Panc1 (cell line): ENCODE data around the gene SLC6A6. TPM values are rescaled to one million over a fixed set of nuclear protein-coding genes. Genes with fewer than 3 reads are reported as not detected.

Experiments used
- ATAC-seq: fragments of 200-7000 bp; cut with Tn5 transposase; 2 replicates; pipeline ENCODE4 v1.9.1; 2020; ENCODE audit warnings: mild to moderate bottlenecking, moderate library complexity
- BruUV-seq: library from RNA; stranded (reverse); fragments of 400-500 nt; replicated peaks from 2 replicates; lab custom pipeline; 2021; lab: Mats Ljungman, UMichigan
- CTCF ChIA-PET: fragments of 300-600 bp; sonication (Branson Sonifier 250); formaldehyde crosslinking; loops from one replicate; lab custom pipeline; 2022; ENCODE audit warnings: antibody characterized with exemption; lab: Charles Lee
- POLR2A ChIA-PET: fragments of 300-600 bp; sonication (Branson Sonifier 250); formaldehyde crosslinking; loops from one replicate; lab custom pipeline; 2022; ENCODE audit warnings: antibody characterized with exemption; lab: Charles Lee
- DNase-seq: peaks from one replicate; pipeline ENCODE4 v3.0.0-alpha.2; 2010; ENCODE audit warnings: low read depth, low spot score
- H3K27ac ChIP-seq: 2 replicates; pipeline ENCODE4 v1.5.1; 2011; ENCODE audit warnings: mild to moderate bottlenecking, low read length, inconsistent platforms
- H3K27me3 ChIP-seq: fragments of 200-500 bp; sonication (Bioruptor generic); 2 replicates; pipeline ENCODE4 v1.6.0; 2014; ENCODE audit warnings: low read length, inconsistent platforms; ENCODE audit not compliant: control insufficient read depth, insufficient read depth
- H3K36me3 ChIP-seq: fragments of 200-500 bp; sonication (Bioruptor generic); 2 replicates; pipeline ENCODE4 v1.5.1; 2014; ENCODE audit warnings: inconsistent platforms, mild to moderate bottlenecking, low read length, moderate library complexity; ENCODE audit not compliant: control insufficient read depth, insufficient read depth
- H3K4me1 ChIP-seq: 2 replicates; pipeline ENCODE4 v1.5.1; 2011; ENCODE audit warnings: inconsistent platforms, mild to moderate bottlenecking, low read length, moderate library complexity; ENCODE audit not compliant: control insufficient read depth, insufficient read depth
- H3K4me3 ChIP-seq, 2 experiments: 2 replicates each; pipeline ENCODE4 v1.5.1; 2011 to 2012; ENCODE audit warnings: low read depth in 2 of 2, low read length in 2 of 2, mild to moderate bottlenecking in 2 of 2, inconsistent platforms in 1 of 2, moderate library complexity in 1 of 2
- H3K9me3 ChIP-seq: fragments of 200-500 bp; sonication (Bioruptor generic); 2 replicates; pipeline ENCODE4 v1.5.1; 2014; ENCODE audit warnings: low read depth, mild to moderate bottlenecking, inconsistent platforms, low read length, moderate library complexity; ENCODE audit not compliant: control insufficient read depth, insufficient read depth
- CTCF ChIP-seq: fragments of 450-650 bp; IDR thresholded peaks from 2 replicates; pipeline ENCODE4 v1.5.1; 2017; ENCODE audit warnings: mild to moderate bottlenecking
- POLR2AphosphoS5 ChIP-seq: IDR thresholded peaks from 2 replicates; pipeline ENCODE4 v1.6.1; 2012; ENCODE audit warnings: mild to moderate bottlenecking, low read depth, low read length, moderate library complexity
- SIN3A ChIP-seq: IDR thresholded peaks from 2 replicates; pipeline ENCODE4 v1.6.1; 2012; ENCODE audit warnings: low read depth, mild to moderate bottlenecking, low read length, moderate library complexity, borderline replicate concordance; ENCODE audit not compliant: insufficient read depth
- TCF7L2 ChIP-seq: IDR thresholded peaks from 2 replicates; pipeline ENCODE4 v1.6.1; 2011; ENCODE audit warnings: mild to moderate bottlenecking, low read depth, low read length, inconsistent platforms
- in situ Hi-C: cut with HindIII; loops from 2 replicates; pipeline ENCODE4 v1.10.0; 2016; ENCODE audit warnings: low sequenced_read_pairs, low pct_unique_long_range_greater_than_20kb
- intact Hi-C: fragments of 100-400 bp; cut with micrococcal nuclease; formaldehyde crosslinking; loops from one replicate; pipeline ENCODE4 v1.10.0; 2022; ENCODE audit not compliant: unreplicated experiment
- total RNA-seq: library from RNA; stranded (reverse); gene quantifications from one replicate; pipeline ENCODE4 v1.2.1, GENCODE V29; 2021; ENCODE audit not compliant: unreplicated experiment
- TF ChIP-seq, protein P1 (sequence below), 2 experiments: IDR thresholded peaks; 2 replicates each; pipeline ENCODE4 v1.6.1; 2011 to 2012; ENCODE audit warnings: low read depth in 2 of 2, control low read depth in 1 of 2, low read length in 1 of 2, mild to moderate bottlenecking in 1 of 2, moderate library complexity in 1 of 2; ENCODE audit not compliant: insufficient read depth in 1 of 2

Gene SLC6A6
- total RNA-seq, 1 experiment from 2014 or later: 61.0 TPM

DNA sequence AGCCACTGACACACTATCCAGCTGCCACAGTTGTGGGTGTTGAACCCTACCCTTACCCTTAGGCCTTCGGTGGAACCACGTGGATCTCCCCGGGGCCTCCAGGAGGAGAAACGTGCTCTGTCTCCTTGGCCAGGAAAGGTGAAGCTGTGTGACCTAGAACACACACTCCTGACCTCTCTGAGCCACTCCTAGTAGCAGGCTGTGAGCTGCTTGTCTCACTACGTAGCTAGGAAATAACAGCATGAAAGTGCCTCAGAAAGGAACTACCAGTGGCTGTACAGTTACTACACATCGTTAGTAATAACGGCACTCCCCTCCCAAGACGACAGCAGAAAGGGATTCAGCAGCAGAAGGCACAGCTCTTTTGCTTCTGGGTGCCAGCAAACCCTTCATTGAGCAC, 36.2 kb upstream of the SLC6A6 start:
- ATAC-seq: no peak
- Histone ChIP-seq H3K27me3 (no peaks in the 10 kb centered on the region), H3K9me3 (no peaks in the 10 kb centered on the region), H3K36me3 (no peaks in the 10 kb centered on the region), H3K4me1 (peaks cover 16% of the 10 kb centered on the region), H3K4me3 (no peak overlapping the region), H3K27ac (peak overlapping the region; percentile 29; the same call in 1 of the 2 replicates)
- ChIA-PET CTCF (no interaction called here), POLR2A (no interaction called here)
- TF ChIP-seq, protein P1, sequence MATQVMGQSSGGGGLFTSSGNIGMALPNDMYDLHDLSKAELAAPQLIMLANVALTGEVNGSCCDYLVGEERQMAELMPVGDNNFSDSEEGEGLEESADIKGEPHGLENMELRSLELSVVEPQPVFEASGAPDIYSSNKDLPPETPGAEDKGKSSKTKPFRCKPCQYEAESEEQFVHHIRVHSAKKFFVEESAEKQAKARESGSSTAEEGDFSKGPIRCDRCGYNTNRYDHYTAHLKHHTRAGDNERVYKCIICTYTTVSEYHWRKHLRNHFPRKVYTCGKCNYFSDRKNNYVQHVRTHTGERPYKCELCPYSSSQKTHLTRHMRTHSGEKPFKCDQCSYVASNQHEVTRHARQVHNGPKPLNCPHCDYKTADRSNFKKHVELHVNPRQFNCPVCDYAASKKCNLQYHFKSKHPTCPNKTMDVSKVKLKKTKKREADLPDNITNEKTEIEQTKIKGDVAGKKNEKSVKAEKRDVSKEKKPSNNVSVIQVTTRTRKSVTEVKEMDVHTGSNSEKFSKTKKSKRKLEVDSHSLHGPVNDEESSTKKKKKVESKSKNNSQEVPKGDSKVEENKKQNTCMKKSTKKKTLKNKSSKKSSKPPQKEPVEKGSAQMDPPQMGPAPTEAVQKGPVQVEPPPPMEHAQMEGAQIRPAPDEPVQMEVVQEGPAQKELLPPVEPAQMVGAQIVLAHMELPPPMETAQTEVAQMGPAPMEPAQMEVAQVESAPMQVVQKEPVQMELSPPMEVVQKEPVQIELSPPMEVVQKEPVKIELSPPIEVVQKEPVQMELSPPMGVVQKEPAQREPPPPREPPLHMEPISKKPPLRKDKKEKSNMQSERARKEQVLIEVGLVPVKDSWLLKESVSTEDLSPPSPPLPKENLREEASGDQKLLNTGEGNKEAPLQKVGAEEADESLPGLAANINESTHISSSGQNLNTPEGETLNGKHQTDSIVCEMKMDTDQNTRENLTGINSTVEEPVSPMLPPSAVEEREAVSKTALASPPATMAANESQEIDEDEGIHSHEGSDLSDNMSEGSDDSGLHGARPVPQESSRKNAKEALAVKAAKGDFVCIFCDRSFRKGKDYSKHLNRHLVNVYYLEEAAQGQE (IDR thresholded peaks at IDR 0.05; ENCODE audit: insufficient read depth in 1 of 2, low read depth in 2 of 2, low read length in 1 of 2): no peak
- TF ChIP-seq SIN3A (no peak), TCF7L2 (no peak), CTCF (no peak), POLR2AphosphoS5 (no peak)
- BruUV-seq: no TSS peak
- intact Hi-C loops: no loop called here
- no peak for DNase-seq
- in situ Hi-C loops: no loop called here

DNA sequence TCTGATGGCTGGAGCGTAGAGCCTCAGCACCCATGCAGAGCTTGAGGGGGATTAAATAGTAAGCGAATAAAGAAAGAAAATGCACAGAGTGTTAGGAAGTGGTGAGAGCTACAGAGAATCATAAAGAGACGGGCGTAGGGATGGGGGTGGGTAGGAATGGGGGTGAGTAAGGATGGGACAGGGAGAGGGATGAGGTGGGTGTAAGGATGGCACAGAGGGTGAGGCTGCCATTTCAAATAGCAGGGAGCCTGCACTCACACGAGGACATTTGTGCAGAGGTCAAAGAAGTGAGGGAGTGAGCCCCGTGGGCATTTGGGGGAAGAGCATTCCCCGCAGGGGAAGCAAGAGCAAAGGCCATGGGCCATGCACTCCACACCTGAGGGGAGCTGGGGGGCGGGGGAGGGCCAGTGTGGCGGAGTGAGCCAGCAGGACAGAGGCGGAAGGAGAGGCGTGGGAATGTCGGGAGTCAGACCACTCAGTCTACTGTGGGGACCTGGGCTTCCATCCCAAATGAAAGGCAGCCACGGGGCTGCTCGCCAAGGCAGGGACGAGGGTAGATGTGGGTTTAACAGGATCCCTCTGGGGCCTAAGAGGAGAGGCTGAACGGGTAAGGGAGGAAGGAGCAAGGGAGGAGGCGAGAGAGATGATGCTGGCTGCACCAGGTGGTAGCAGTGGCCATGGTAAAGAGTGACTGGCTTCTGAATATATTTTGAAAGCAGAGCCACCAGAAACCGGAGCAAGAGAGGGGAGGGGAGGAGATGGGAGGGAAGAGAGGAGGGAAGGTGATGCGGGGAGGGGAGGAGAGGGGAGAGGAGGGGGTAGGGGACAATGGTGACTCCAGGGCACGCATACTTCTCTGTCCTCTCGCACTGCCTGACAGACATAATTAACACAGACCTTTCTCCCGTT, 35.2 kb upstream of the SLC6A6 start:
- peaks cover 25% of the 10 kb centered on the region for H3K4me1 ChIP-seq
- intact Hi-C loops (no loop called here), in situ Hi-C loops (no loop called here)
- ChIA-PET POLR2A (no interaction called here), CTCF (no interaction called here)
- H3K27me3 ChIP-seq: no peaks in the 10 kb centered on the region
- H3K36me3 ChIP-seq: no peaks in the 10 kb centered on the region
- no peaks in the 10 kb centered on the region for H3K9me3 ChIP-seq
- BruUV-seq: no TSS peak
- no peak overlapping the region for H3K27ac ChIP-seq
- ATAC-seq (no peak), DNase-seq (no peak)
- H3K4me3 ChIP-seq: no peak overlapping the region
- no peak for TF ChIP-seq CTCF
- no peak for TF ChIP-seq SIN3A
- TF ChIP-seq POLR2AphosphoS5: no peak
- TF ChIP-seq, protein P1 (IDR thresholded peaks at IDR 0.05; ENCODE audit: insufficient read depth in 1 of 2, low read depth in 2 of 2, low read length in 1 of 2): no peak
- TF ChIP-seq TCF7L2: no peak
